ENCODE data around the gene SMIM35. TPM values are rescaled to one million over a fixed set of nuclear protein-coding genes. Genes with fewer than 3 reads are reported as not detected.
"Not testable (repeated sequence)": the region's sequence is repeated elsewhere in the genome, so short reads cannot be mapped to it uniquely, and the experiment has no call there.

SMIM35 gene
- total RNA-seq, 1 donor from 2014 or later: not detected

DNA sequence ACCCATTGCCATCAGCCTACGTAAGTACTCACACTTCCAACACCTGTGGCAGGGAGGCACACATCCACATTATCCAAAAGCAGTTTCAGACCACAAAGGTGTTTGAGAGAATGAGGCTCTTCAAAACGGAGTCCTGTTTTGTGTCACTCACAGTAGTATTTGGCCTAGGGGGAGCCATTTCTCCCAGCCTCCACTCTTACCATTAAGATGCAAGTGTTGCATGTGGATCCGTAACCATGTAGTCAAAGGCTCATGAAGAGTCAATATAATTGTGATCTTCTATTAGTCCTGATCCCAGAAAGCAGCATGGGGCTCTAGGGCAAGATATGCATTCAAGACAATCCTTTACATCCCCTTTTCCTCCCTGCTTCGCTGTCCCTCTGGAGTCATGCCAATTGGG, 59.1 kb downstream of the SMIM35 start:
- no peak for ATAC-seq

GRCh38 chr11:118021146-118021545, 65.6 kb downstream of the SMIM35 start:
- no peak for ATAC-seq

GRCh38 chr11:118018401-118018800, 68.4 kb downstream of the SMIM35 start:
- no peak for ATAC-seq

DNA sequence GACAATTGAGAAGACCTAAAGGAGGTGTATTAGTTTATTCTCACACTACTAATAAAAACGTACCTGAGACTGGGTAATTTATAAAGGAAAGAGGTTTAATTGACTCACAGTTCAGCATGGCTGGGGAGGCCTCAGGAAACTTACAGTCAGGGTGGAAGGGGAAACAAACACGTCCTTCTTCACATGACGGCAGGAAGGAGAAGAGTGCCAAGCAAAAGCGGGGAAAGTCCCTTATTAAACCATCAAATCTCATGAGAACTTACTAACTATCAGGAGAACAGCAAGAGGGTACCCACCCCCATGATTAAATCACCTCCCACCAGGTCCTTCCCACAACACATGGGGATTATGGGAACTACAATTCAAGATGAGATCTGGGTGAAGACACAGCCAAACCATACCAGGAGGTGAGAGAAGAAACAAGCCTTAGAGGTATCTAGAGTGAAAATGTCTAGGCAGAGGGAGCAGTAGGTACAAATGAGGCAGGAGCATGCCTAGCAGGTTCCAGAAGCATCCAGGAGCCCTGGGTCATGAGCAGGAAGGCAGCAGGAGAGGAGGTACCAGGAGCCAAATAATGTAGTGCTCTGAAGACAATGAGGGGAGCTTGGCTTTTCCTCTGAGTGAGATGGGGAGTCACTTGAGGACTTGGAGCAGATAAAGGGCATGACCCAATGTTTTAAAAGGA, 69.0 kb downstream of the SMIM35 start:
- ATAC-seq: no peak

GRCh38 chr11:118017111-118017510, 69.7 kb downstream of the SMIM35 start:
- no peak for ATAC-seq

DNA sequence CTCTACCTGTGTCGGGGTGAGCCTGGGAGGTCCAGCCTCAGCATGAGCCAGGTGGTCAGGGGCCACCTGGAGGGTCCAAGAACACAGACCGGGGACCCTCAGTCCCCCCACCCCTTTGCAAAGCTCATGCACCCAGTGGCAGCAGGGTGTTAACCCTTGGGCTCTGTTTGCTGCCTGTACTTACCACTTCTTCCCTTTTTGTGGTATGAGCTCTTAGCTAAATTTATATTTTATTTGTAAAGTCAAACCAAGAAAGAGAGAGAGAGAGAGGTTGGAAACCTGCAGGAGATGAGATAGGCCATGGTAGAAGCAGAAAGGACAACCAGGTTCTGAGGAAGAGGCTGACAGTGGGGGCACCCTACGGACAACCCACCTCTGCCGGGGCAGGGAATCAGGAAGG, 70.7 kb downstream of the SMIM35 start:
- no peak for ATAC-seq

DNA sequence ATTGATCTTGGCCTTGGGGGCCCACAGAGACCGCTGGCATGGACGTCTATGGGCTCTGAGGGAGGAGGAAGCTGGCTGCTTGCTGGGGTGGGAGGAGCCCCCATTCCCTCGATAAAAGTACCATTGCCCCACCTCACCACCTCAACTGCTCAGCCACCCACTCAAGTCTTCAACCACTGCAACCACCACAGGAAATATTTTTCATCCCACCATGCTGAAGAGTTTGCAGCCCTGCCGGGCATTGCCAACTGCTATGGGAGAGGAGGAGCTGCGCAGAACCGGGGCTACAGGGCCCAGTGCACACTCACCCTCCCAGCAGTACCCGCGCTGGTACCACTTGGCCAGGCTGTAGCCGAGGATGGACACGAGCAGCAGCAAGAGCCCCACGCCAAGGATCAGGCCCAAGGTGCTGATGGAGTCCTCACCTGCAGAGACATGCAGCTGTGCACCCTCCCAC, 71.3 kb downstream of the SMIM35 start:
- no peak for ATAC-seq

DNA sequence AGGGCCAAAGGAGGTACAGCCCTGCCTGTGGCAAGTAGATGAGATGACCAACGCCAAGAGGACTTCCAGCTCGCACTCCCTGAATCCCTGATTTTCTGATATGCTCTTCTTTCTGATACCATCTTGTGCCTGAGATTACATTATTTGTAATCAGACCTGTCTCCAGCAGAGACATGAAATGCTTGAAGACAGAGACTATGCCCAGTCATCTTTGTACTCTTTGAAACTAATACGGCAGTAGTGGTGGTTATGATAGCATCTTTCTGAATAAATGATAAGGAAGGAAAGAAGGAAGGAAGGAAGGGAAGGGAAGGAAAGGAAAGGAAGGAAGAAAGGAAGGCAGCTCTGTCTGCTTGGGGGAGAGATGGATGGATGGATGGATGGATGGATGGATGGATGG, 72.7 kb downstream of the SMIM35 start:
- ATAC-seq: no peak

DNA sequence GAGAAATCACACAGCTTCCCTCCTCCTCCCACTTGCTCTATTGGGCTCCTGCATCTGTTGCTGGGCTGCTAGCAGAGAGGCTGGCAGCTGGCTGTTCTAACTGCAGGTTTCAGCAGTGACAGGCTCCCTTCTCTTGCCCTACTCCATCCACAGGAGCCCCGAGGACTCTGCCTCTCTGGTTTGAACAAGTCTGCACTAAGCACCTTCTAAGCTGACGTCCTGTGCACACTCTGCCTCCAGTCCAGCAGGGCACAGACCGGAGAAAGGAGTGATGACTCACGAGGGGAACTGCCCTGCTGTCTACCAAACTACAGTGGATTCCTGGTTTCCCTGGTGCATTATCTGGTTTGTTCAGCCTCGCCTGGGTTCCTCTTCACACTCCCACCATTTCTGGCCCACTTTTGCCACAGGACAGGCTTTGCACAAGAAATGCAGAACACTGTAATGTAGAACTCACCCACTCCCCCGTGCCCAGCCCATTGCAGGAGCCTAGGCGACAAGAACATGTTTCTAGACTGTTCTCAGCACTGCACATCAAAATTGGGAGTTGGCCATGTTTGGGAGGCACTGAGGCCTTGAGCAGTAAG, 74.6 kb downstream of the SMIM35 start:
- peak; percentile 90 for ATAC-seq

DNA sequence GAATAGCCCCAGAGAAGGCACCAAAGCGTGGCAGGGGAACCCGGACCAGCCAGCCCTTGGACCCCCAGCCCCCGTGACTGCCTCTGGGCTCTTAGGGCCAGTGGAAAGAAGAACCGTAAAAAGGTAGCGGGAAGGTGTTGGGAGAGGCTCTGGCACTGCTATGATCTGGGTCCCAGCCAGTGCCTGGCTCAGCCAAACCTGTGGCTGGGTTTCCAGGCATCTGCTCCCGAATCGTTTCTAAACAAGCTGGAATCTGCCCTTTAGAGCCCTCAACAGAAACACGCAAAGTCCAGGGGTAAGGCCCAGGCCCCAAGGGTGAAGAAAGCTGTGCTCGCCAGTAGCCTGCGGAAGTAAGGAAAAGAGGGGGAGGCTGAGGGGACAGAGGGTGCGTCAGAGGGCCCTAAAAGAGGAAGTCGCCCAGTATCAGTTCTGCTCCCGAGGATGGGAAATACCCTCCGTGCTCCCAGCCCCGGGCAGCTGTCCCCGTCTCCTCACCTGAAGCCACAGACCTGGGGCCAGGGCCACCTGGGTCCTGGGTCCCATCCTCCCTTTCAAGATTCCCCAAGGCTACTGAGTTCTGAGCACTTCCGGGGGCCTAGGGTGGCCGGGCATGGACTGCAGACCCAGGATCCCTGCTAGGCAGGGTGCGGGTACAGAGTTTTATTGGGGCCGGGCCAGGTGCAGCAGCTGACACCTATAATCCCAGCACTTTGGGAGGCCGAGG, 75.9 kb downstream of the SMIM35 start:
- peak; percentile 55 for ATAC-seq

DNA sequence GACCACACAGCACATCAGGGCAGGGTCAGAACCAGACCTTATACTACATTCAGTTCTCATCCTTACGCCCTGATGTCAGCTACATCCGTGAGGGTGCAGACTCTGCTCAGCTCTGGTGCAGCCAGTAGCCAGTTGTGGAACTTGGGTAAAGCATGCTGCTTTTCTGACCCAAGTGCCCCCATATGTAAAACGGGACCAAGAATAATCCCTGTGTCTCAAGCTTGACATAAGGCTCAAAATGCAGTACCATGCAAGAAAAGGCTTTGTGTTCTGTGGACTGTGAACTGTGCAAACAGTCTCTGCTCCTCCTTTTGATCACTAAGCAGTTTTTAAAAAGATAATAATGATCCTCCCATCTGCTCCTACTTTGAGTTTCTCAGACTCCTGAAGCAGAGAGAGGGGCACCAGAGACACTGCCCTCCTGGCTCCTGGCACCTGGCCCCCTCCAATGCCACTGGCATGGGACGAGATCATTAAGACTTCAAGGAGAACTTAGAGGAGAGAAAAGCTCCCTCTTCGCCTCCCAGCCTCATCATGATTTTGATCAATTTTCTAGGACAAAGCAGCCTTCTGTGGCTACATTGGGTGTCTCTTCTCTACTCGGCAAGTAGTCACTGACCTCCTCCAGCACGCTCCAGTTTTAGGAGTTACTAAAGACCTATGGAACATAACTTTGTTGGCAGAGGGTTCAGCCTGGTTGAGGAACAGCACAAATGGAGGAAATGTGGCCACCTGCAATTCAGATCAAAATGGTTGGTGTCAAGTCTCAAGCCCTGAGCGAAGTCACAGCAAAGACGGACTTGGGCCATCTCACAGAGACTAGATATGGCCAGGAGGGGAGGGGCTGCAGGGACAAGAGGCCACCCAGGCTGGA, 76.7 kb downstream of the SMIM35 start:
- ATAC-seq: no peak

DNA sequence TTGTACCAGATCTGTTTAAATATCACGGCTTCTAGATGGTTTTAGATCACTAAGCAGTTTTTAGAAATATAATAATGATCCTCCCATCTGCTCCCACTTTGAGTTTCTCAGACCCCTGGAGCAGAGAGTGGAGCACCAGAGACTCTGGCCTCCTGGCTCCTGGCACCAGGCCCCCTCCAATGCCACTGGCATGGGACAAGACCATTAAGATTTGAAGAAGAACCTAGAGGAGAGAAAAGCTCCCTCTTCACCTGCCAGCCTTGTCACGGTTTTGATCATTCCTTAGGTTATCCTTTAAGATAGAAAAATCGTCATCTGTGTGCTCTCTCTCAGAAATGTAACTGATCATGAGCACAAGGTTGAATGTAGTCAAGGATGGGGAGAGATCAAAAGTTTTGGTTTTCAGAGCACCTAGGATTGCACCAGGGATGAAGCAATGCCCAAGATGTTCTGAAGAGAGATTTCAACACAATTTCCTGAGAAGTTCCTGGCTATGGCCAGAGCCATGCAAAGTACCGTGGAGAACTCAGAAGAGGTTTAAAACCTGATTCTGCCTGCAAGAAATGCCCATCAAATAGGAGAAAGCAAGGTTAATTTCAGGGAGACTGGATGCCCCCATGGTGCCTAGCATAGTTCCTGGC, 78.4 kb downstream of the SMIM35 start:
- no peak for ATAC-seq

DNA sequence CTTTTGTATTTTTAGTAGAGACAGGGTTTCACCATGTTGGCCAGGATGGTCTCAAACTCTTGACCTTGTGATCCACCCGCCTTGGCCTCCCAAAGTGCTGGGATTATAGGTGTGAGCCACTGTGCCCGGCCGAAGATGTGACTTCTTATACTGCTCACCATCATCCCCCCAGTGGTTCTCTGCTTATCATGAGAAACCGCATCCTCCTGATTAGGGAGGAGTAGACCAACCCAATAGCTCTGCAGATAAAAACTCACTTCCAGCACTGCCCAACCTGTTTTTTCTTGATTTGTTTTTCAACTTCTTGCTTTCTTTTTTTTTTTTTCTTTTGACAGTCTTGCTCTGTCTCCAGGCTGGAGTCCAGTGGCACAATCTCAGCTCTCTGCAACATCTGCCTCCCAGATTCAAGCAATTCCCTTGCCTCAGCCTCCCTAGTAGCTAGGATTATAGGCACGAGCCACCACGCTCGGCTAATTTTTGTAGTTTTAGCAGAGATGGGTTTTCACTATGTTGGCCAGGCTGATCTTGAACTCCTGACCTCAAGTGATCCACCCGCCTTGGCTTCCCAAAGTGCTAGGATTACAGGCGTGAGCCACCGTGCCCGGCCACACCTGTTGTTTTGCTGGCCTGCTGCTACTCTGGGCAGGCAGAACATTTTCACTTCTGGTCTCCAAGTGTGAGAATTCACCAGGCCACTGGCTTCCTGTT, 79.0 kb downstream of the SMIM35 start:
- not testable (repeated sequence) for ATAC-seq

DNA sequence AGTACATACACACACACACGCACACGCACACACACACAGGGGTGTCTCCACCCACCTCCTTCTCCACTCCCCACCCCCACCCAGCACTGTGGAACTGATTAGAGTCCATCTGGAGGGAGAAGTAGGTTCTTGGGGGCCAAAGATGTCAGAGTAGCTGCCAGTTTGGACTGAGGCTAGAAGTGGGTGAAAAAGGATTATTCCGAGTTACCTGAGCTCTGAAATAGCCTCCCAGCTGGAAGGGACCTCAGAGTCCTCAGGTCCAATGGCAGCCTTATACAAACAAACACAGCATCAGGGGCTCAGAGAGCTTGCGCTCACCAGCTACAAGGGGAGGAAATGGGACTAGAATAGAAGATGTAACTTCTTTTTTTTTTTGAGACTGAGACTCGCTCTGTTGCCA, 79.7 kb downstream of the SMIM35 start:
- ATAC-seq: no peak

- ATAC-seq: no peak
Measured at GRCh38 chr11:118006153-118006534, 80.6 kb downstream of the SMIM35 start.

DNA sequence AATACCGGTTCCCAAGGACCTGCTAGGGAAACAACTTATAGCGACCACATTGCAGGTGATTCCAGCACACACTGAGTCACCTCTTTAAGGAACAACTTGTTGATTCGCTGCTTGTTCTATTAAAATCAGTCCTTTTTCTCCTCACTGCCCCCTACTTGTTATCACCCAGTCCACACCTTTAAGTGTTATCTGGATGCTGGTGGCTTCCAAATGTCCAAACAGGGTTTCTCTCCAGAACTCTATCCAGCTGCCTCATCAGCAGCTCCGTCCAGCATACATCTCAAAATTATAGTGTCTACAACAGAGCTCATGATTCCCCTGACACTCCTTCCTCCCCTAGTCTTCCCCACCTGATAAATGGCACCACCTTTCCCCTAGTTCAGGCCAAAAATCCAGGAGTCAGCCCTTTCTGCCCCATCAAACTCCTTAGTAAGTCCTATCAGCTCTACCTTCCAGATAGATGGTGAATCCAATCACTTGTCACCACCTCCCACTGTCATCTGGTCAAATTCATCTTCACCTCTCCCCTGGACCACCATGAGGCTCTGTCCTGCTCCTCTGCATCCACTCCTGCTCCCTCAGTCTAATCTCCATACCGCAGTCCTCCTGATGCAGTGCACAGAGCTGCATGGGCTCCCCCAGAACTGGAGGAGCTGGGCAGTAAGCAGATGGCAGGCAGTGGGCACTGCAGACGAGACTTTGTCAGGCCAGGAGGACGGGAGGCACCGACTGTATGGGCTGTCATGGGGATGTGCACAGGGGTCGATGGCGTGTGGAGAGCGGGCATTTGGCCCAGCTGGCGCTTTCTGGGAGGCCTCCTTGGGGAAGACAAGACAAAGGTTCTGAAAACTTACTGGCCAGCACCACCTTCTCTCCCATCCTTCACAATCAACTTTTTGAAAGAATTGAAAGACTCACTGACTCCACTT, 81.3 kb downstream of the SMIM35 start:
- ATAC-seq: no peak

DNA sequence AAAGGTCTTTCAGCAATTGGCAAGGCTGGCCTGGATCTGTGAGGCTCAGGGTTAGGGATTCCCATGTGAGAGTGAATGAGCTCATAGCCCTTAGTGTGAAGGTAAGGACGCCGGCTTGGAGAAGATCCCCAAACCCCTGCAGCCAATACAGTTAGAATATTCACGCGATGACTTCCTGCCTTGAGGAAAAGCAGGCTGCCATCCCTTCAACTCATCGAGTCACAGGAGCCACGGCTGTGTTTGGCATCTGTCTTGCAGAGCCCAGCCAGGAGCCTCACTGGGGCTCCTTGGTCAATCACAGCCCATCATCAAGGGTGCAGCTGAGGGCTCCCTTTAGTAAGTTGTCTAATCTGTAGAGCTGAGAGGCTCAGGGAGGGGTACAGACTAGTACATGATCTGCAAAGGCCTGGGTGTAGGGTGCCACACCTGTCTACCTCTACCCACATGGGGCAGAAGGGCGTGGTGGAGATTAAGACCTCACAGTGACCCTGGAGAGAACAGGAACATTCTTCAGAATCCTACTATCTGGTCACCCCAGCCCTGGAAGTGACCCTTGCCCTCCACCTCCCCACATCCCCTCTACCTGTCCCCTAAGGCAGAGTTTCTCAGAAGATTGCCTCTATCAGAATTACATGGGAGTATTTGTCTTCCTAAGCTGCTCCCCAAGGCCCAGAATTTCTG, 82.1 kb downstream of the SMIM35 start:
- ATAC-seq: no peak

DNA sequence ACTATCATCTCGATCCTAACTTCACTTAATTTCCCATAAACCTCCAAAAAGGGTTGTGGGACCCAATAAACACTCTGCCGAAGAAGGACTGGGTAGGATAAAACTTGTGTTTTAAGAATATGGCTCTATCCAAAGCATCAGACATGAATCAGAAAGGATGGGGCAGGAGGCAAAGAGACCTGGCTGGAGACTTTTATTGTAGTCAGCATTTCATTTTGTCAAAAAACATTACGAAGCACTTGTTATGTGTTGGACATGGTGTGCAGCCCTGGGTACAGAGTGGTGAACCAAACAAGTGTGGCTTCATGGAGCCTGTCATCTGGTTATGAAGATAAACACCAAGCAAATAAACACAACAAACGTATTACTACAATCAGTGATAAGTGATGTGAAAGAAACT, 83.3 kb downstream of the SMIM35 start:
- ATAC-seq: no peak

DNA sequence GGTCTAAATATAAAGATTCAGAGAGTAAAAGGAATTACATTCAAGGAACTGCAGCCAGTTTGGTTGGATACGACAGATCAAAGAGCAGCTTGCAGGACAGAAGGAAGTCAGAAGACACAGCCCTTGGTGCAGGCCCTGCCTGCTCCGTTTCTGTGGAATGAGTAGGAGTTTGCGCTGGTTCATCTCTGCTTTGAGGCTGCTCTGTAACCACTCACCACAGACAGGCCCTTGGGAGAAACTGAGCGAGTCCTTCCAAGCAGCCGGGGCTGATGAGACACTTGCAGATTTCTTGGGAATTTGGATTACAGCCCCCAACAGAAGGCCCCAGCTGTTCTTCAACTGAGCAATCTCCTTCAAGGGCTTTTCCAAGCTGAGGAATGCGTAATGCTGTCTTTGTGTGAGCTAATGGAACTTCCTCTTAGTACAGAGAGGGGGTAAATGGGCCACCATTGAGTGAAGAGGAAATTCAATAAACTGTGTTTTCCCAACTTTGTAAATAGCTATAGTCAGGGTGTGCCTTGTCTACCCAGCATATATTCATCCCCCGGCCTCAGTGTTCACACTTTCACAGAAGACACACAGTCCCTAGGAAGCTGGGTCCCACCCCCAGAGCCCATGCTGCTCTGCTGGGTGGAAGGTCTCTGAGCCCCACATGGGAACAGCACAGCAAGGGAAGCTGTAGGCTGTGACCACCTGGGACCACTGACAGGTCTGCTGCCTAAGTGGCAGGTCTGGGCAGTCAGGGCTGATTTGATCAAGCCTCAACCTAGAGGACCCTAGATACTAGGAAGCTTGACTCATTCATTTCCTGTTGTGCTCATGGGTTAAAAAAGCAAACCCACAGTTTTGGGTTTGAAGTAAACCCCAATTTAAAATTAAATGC, 84.0 kb downstream of the SMIM35 start:
- no peak for ATAC-seq
